Caco-2 (cell line): ENCODE measurements around the gene UCHL3. TPM values are rescaled to one million over a fixed set of nuclear protein-coding genes. Genes with fewer than 3 reads are reported as not detected.

Source experiments
- BruUV-seq: library from RNA; stranded (reverse); fragments of 400-500 nt; replicated peaks from 2 replicates; lab custom pipeline; 2021; lab: Mats Ljungman, UMichigan
- CTCF ChIA-PET: fragments of 300-600 bp; sonication (Branson Sonifier 250); formaldehyde crosslinking; loops from one replicate; lab custom pipeline; 2022; ENCODE audit warnings: antibody characterized with exemption; lab: Charles Lee
- POLR2A ChIA-PET: fragments of 300-600 bp; sonication (Branson Sonifier 250); formaldehyde crosslinking; loops from one replicate; lab custom pipeline; 2022; ENCODE audit warnings: antibody characterized with exemption; lab: Charles Lee
- DNase-seq, 2 experiments: peaks; one replicate each; pipeline versions ENCODE4 v3.0.0 to v3.0.0-alpha.2; 2020 to 2022
- H3K27me3 ChIP-seq: replicated peaks from 2 replicates; pipeline ENCODE4 v1.6.0; 2011; ENCODE audit warnings: low read length; ENCODE audit not compliant: control insufficient read depth, insufficient read depth
- H3K36me3 ChIP-seq: 2 replicates; pipeline ENCODE4 v1.5.1; 2011; ENCODE audit warnings: low read length; ENCODE audit not compliant: control insufficient read depth, insufficient read depth
- H3K4me1 ChIP-seq: fragments of 250-450 bp; sonication (Bioruptor Pico); 2 replicates; pipeline ENCODE4 v1.5.1; 2020; ENCODE audit warnings: mild to moderate bottlenecking
- H3K4me3 ChIP-seq: 2 replicates; pipeline ENCODE4 v1.5.1; 2011; ENCODE audit warnings: low read depth, mild to moderate bottlenecking, control low read depth, low read length
- H3K9me3 ChIP-seq: fragments of 250-450 bp; sonication (Bioruptor Pico); 2 replicates; pipeline ENCODE4 v1.5.1; 2020; ENCODE audit warnings: mild to moderate bottlenecking, moderate library complexity
- H3K27ac Mint-ChIP-seq: one replicate; pipeline ENCODE4 v1.8.0; 2022; ENCODE audit warnings: mixed read lengths; ENCODE audit not compliant: unreplicated experiment
- H3K27me3 Mint-ChIP-seq: one replicate; pipeline ENCODE4 v1.8.0; 2022; ENCODE audit warnings: mixed read lengths; ENCODE audit not compliant: insufficient read depth, unreplicated experiment
- H3K36me3 Mint-ChIP-seq: one replicate; pipeline ENCODE4 v1.8.0; 2022; ENCODE audit warnings: mild to moderate bottlenecking, mixed read lengths; ENCODE audit not compliant: insufficient read depth, unreplicated experiment
- H3K4me1 Mint-ChIP-seq: one replicate; pipeline ENCODE4 v1.8.0; 2022; ENCODE audit warnings: low read depth, mixed read lengths; ENCODE audit not compliant: unreplicated experiment
- H3K4me3 Mint-ChIP-seq: one replicate; pipeline ENCODE4 v1.8.0; 2022; ENCODE audit warnings: mild to moderate bottlenecking, moderate library complexity, mixed read lengths; ENCODE audit not compliant: unreplicated experiment
- H3K9me3 Mint-ChIP-seq: one replicate; pipeline ENCODE4 v1.8.0; 2022; ENCODE audit warnings: mixed read lengths; ENCODE audit not compliant: unreplicated experiment
- CTCF ChIP-seq, 2 experiments: fragments of 200-600 bp in 1 of 2; IDR thresholded peaks; 1 replicate in 1 of 2; 2 replicates in 1 of 2; pipeline versions ENCODE4 v1.5.1 to v1.8.0; 2011 to 2022; ENCODE audit warnings: antibody characterized with exemption in 1 of 2, control low read depth in 1 of 2, inconsistent platforms in 1 of 2, low read depth in 1 of 2, low read length in 1 of 2, mild to moderate bottlenecking in 1 of 2, moderate library complexity in 1 of 2; ENCODE audit not compliant: insufficient read depth in 1 of 2, severe bottlenecking in 1 of 2, unreplicated experiment in 1 of 2
- intact Hi-C: fragments of 100-400 bp; cut with micrococcal nuclease; formaldehyde crosslinking; loops from one replicate; pipeline ENCODE4 v1.10.0; 2022; ENCODE audit not compliant: unreplicated experiment
- total RNA-seq: library from RNA; stranded (reverse); gene quantifications from 2 replicates; pipeline ENCODE4 v1.2.3, GENCODE V29; 2022

UCHL3 gene
- total RNA-seq, 1 experiment from 2014 or later, result 122 TPM

- Histone ChIP-seq H3K9me3 (no peaks in the 10 kb centered on the region), H3K4me1 (0 out of 2 replicates have a peak, but pooled peaks cover 3% of the 10 kb centered on the region), H3K4me3 (no peak overlapping the region), H3K27me3 (no peaks in the 10 kb centered on the region), H3K36me3 (no peaks in the 10 kb centered on the region; the same call in 1 of the 2 replicates)
- DNase-seq, result no peak
- TF ChIP-seq CTCF (IDR thresholded peaks at IDR 0.05; ENCODE audit: insufficient read depth in 1 of 2, low read depth in 1 of 2, low read length in 1 of 2, severe bottlenecking in 1 of 2, unreplicated experiment in 1 of 2), result no peak
- H3K36me3 Mint-ChIP-seq, result peaks cover 45% of the 10 kb centered on the region
- H3K9me3 Mint-ChIP-seq, result no peaks in the 10 kb centered on the region
- no peaks in the 10 kb centered on the region for H3K27me3 Mint-ChIP-seq
- intact Hi-C loops, result no loop called here
- H3K4me3 Mint-ChIP-seq, result no peak overlapping the region
- POLR2A ChIA-PET, result no interaction called here
- H3K4me1 Mint-ChIP-seq, result peaks cover 38% of the 10 kb centered on the region
- no peak overlapping the region for H3K27ac Mint-ChIP-seq
- BruUV-seq, result no TSS peak
- CTCF ChIA-PET, result no interaction called here
These were observed 5.4 kb downstream of the UCHL3 start for GRCh38 chr13:75554981-75555380.

- DNase-seq, result no peak
- Mint-ChIP-seq H3K9me3 (no peaks in the 10 kb centered on the region), H3K27me3 (no peaks in the 10 kb centered on the region), H3K36me3 (peaks cover 39% of the 10 kb centered on the region), H3K27ac (no peak overlapping the region), H3K4me3 (no peak overlapping the region), H3K4me1 (peaks cover 33% of the 10 kb centered on the region)
- Histone ChIP-seq H3K4me3 (no peak overlapping the region), H3K4me1 (0 out of 2 replicates have a peak, but pooled peaks cover 2% of the 10 kb centered on the region), H3K27me3 (no peaks in the 10 kb centered on the region), H3K9me3 (no peaks in the 10 kb centered on the region), H3K36me3 (no peaks in the 10 kb centered on the region; the same call in 1 of the 2 replicates)
- intact Hi-C loops, result no loop called here
- CTCF ChIA-PET, result no interaction called here
- POLR2A ChIA-PET, result no interaction called here
- no peak for TF ChIP-seq CTCF (IDR thresholded peaks at IDR 0.05; ENCODE audit: insufficient read depth in 1 of 2, low read depth in 1 of 2, low read length in 1 of 2, severe bottlenecking in 1 of 2, unreplicated experiment in 1 of 2)
- no TSS peak for BruUV-seq
These were observed 6.2 kb downstream of the UCHL3 start for GRCh38 chr13:75555836-75556235.

- Mint-ChIP-seq H3K36me3 (peaks cover 35% of the 10 kb centered on the region), H3K27me3 (no peaks in the 10 kb centered on the region), H3K4me1 (peaks cover 26% of the 10 kb centered on the region), H3K27ac (no peak overlapping the region), H3K9me3 (no peaks in the 10 kb centered on the region), H3K4me3 (no peak overlapping the region)
- Histone ChIP-seq H3K9me3 (no peaks in the 10 kb centered on the region), H3K4me3 (no peak overlapping the region), H3K27me3 (no peaks in the 10 kb centered on the region), H3K36me3 (no peaks in the 10 kb centered on the region; the same call in 1 of the 2 replicates), H3K4me1 (no peaks in the 10 kb centered on the region)
- ChIA-PET POLR2A (no interaction called here), CTCF (no interaction called here)
- intact Hi-C loops, result no loop called here
- BruUV-seq, result no TSS peak
- TF ChIP-seq CTCF (IDR thresholded peaks at IDR 0.05; ENCODE audit: insufficient read depth in 1 of 2, low read depth in 1 of 2, low read length in 1 of 2, severe bottlenecking in 1 of 2, unreplicated experiment in 1 of 2), result no peak
- no peak for DNase-seq
These were observed 7.4 kb downstream of the UCHL3 start for GRCh38 chr13:75556961-75557360.
